HG02943 (cell line): Measurements from ENCODE around the gene PAX5.

ENCODE experiments used
- ATAC-seq: cut with Tn5 transposase; IDR thresholded peaks from one replicate; pipeline ENCODE4 v1.9.1; 2021; ENCODE audit warnings: mild to moderate bottlenecking, low read depth, moderate library complexity; ENCODE audit not compliant: unreplicated experiment

Gene PAX5

GRCh38 chr9:36963346-36963745, 70.7 kb downstream of the PAX5 start:
- no peak for ATAC-seq

GRCh38 chr9:36962691-36963090, 71.4 kb downstream of the PAX5 start:
- ATAC-seq = no peak

DNA sequence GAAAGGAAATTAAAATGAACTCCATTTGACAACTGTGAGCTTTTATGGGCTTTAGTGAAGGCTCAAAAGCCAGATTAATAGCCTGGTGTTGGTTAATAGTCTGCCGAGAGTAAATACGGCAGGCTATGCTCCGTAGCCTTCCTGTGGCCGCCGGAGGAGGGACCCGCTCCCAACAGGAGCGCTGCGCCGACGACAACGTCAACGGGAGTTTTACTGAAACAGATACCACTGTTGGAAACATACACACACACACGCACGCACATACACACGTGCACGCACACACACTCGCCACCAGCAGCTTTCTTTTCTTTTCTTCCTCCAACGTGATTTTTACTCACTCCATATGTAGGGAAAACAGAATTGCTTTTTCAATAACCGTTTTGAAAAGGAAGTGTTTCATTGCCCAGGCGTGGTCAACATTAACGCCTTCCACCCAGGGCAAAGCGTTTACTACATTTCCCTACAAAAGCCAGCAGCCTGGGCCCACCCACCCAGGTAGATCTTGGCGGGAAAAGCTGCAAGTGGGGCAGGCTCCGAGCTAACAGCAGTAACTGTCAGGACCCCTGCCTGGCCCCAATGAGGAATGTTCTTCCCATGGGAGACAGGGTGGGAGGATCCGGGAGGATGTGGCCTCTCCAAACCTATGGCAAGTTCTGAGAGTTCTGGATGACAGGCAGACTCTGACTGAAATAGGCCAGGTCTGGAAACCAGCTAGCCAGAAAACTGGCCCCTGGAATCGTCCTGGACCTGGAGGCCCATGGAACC, 72.3 kb downstream of the PAX5 start:
- no peak for ATAC-seq

DNA sequence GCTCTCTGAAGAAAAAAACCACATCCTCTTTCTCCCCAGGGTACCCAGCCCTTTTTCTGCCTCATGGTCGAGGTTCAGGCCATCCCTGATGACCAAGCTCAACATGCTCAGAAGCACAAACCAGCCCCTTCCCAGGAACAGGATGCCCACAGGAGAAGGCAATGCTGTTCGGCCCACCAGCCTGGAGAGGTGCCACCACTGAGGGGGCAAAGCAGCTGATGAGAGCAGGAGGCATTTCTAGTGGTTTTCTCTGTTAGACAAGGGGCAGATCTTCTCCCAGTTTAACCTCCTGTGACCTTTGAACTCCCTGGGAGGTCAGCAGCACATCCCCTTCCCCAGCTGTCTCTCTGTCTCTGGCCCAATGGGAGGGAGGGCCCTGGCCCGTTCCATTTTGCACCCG, 73.0 kb downstream of the PAX5 start:
- ATAC-seq = no peak

DNA sequence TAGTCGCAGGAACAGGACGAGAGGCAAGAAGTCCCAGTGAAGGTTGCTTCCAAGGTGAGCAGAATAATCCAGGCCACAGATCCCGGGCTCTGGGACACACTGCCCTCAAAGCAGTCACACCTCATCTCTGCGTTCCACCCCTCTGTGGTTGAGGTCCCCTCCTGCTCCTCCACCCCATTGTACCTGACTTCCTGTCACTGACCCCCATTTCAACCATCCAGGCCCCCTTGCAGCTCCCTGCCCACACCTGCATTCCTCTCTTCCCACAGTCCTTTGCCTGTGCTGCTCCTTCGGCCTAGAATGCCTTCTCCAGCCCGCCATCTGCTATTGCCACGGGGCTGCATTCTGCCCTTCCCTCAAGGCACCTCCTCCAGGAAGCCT, 73.5 kb downstream of the PAX5 start:
- ATAC-seq = no peak

GRCh38 chr9:36959681-36960574, 74.1 kb downstream of the PAX5 start:
- ATAC-seq = no peak

DNA sequence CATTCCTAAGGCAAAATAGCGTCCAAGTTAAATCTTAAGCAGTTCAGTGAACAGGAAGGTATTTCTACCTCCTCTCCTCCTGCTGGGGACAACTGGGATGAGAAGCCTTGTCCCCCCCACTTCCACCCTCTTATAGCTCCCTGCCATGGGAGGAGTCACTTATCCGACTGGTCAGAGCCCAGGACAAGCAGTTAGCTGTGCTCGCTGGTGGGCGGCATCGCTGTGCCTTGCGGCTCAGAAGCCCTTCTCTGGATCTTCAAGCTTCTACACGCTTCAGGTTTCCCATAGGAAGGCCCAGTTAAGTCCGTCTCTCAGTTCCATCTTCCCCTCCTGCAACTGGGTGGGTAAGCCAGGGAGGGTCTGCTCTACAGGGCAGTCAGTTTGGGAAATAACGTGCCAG, 77.2 kb downstream of the PAX5 start:
- no peak for ATAC-seq

GRCh38 chr9:36950389-36950788, 83.7 kb downstream of the PAX5 start:
- no peak for ATAC-seq

GRCh38 chr9:36949466-36949865, 84.6 kb downstream of the PAX5 start:
- no peak for ATAC-seq

DNA sequence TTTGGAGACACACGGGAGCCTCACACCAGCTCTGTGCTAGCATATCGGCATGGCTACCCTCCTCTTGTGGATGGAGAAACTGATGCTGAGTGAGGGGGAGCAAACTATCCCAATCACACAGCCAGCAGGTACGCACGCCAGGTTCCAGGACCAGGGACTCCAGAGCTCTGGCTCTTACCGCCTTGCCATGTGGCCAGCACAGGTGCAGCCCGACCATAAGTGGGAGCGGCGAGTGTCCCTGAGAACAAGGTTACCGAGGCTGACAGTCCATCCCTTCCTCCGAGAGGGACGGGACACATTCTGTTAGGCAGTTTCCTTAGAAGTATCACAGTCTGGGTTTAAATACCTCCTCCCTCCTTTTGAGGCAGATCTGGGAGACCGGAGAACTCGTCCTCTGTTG, 86.0 kb downstream of the PAX5 start:
- no peak for ATAC-seq

GRCh38 chr9:36946653-36947052, 87.4 kb downstream of the PAX5 start:
- ATAC-seq = no peak

DNA sequence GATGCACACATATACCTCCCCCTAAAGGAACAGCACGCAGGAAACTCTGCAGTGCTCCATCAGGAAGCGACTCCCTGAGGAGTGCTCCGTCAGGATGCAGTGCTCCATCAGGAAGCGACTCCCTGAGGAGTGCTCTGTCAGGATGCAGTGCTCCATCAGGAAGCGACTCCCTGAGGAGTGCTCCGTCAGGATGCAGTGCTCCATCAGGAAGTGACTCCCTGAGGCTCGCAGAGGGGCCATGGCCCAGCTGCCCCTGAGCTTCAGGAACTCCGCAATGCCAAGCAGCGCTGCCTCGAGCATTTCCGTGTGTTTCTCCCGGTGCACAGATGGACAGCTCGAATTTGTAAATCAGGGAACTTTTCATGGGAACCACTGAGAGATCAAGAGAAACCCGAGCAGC, 88.1 kb downstream of the PAX5 start:
- ATAC-seq = no peak

DNA sequence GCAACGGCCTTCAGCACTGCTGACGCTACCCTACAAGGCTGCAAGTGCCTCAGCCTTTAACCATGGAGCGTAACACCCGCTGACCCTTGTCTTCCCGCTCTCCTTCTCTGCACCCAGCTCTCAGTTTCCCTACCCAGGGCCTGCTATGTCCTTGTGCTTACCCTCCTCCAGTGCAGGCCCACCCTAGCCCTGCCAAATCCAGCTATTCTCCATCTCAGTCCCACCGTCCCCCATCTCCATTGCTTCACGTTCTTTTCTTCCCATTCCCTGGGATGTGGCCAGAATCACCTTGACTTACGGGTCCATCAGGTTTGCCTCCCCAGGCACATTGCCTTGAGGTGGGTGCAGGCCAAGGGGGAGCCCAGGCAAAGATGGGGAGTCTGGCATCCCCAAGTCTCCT, 91.2 kb downstream of the PAX5 start:
- no peak for ATAC-seq

- ATAC-seq = no peak
Observed at GRCh38 chr9:36941441-36941840, 92.6 kb downstream of the PAX5 start.

DNA sequence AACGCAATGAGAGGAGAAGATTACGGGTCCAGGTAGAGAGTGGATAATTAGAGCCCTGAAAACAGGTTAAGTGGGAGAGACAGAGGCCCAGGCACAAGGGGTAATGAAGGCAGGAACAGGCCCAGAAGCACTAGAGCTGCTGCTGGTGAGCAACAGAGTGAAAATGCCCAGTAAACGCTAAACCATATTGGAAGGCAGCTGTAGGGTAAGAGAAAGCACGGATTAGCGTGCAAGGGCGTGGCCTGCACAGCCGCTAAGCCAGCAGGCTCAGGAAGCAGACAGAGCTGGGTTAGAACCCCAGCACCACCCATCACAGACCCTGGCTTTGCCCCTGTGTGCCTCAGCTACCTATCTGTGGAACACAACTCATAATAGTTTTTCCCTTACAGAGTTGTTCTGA, 93.2 kb downstream of the PAX5 start:
- no peak for ATAC-seq

- no peak for ATAC-seq
Observed at GRCh38 chr9:36940500-36940853, 93.6 kb downstream of the PAX5 start.

- no peak for ATAC-seq
Observed at GRCh38 chr9:36939655-36940499, 94.2 kb downstream of the PAX5 start.

DNA sequence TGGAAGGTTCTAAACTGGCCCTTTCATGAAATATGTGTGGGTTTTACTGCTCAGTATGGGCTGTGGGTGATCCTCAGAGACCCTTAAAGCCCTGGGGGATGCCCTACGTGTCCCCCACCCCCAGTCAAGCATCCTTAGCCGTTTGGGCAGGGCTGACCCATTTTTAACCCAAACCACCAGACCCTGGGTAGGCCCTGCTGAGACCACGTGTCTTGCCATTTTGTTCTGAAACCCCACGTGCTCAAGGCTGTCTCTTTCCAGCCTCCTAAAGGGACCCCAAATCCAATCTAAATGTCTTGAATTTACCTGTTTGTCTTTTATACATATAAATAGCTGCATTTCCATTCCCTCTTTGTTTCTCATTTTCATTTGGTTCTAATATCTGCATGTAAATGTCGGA, 94.9 kb downstream of the PAX5 start:
- no peak for ATAC-seq

GRCh38 chr9:36938617-36939016, 95.5 kb downstream of the PAX5 start:
- ATAC-seq = no peak

DNA sequence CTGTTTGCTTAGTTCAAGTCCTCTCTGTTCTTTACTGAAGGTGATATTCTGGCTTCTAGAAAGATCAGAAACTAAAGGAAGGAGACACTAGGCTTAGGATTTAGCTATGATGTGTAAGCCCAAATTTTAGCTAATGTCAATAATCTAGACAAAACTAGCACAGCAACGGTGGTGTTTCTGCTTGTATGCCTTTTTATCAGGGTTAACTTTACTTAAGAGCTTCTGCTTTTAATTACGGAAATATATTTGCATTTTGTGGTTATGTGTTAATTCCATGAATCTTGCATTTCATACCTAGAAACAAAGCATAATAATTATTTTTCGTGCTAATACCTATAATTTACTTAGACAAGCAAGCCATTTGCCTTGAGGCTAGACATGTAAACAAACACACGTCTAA, 96.1 kb downstream of the PAX5 start:
- no peak for ATAC-seq

DNA sequence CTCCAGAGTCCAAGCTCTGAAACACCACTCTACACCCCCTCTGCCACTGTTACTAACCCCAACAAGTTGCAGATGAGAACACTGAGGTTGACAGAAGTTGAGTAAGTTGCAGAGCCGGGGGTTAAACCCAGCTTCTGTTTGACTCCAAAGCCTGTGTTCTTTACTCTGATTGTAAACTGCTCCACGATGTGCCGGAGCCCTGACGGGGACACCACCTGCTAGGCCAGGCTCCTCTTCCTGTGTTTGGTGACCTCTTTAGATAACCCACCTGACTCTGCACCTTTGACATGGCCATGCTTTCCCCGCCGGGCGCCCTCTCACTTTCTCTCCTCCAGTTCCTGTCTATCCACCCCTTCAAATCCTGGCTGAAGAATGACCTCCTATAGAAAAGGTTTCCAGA, 96.7 kb downstream of the PAX5 start:
- ATAC-seq = no peak
